ENCODE measurements around the gene USF2.
A peak's percentile ranks its signal among the peaks of the same experiment; 100 is the strongest.

Gene USF2

GRCh38 chr19:35267353-35267817 lies 1.4 kb upstream of the USF2 start:
- H3K18ac ChIP-seq (ENCODE audit: low read depth in 1 of 2, low read length in 2 of 2) = peak overlapping the region; percentile 71 to 89
- DNase-seq = peak; percentile 3
- peaks cover 30 to 38% of the 10 kb centered on the region in 2 experiments for H3K36me3 ChIP-seq (ENCODE audit: control insufficient read depth in 1 of 2, insufficient read depth in 2 of 2, low read depth in 1 of 2, low read length in 2 of 2)
- H3K27ac ChIP-seq (ENCODE audit: low read length, poor library complexity, severe bottlenecking) = peak overlapping the region; percentile 69
- H3K9me3 ChIP-seq (ENCODE audit: control insufficient read depth, low read length) = no peaks in the 10 kb centered on the region
- H2BK15ac ChIP-seq (ENCODE audit: low read depth, poor library complexity, severe bottlenecking) = no peak overlapping the region
- no peak overlapping the region for H2AFZ ChIP-seq (ENCODE audit: low read depth, low read length)
- H3K27me3 ChIP-seq (ENCODE audit: control insufficient read depth in 1 of 2, insufficient read depth in 1 of 2, low read length in 2 of 2) = peaks cover 1 to 3% of the 10 kb centered on the region in 2 experiments
- peak overlapping the region; percentile 80 for H4K91ac ChIP-seq (ENCODE audit: low read length)
- H3K4me3 ChIP-seq (ENCODE audit: insufficient read depth in 1 of 2, low read depth in 1 of 2, low read length in 2 of 2) = peak overlapping the region; percentile 70 to 90
- peak overlapping the region; percentile 89 for H3K9ac ChIP-seq (ENCODE audit: low read length)
- H3K79me1 ChIP-seq (replicated peaks; ENCODE audit: low read length, poor library complexity, severe bottlenecking) = peaks cover 32% of the 10 kb centered on the region
- H3K4me2 ChIP-seq (ENCODE audit: low read length, poor library complexity, severe bottlenecking) = peak overlapping the region; percentile 96
- peak overlapping the region; percentile 88 for H4K8ac ChIP-seq (ENCODE audit: low read length)
- H2BK5ac ChIP-seq (ENCODE audit: low read depth, low read length, poor library complexity, severe bottlenecking) = peak overlapping the region; percentile 47
- peak overlapping the region; percentile 99 for H3K4ac ChIP-seq (ENCODE audit: low read depth in 1 of 2, low read length in 2 of 2)
- H2AK5ac ChIP-seq (ENCODE audit: low read length, severe bottlenecking) = peak overlapping the region; percentile 79
- WGBS = 13% methylated on average over 21 of the region's 40 CpGs
- peak overlapping the region; percentile 0 to 97 for H3K23ac ChIP-seq (ENCODE audit: low read length in 2 of 2)
- peak overlapping the region in 1 of 2 experiments; percentile 93 for H3K14ac ChIP-seq (ENCODE audit: low read length in 2 of 2)
- H2BK12ac ChIP-seq (ENCODE audit: low read length in 2 of 2) = no peak overlapping the region
- peaks cover 27% of the 10 kb centered on the region for H3K4me1 ChIP-seq (ENCODE audit: control insufficient read depth, insufficient read depth, low read depth, low read length)
- peak overlapping the region; percentile 86 for H2BK120ac ChIP-seq (ENCODE audit: low read depth, low read length)

DNA sequence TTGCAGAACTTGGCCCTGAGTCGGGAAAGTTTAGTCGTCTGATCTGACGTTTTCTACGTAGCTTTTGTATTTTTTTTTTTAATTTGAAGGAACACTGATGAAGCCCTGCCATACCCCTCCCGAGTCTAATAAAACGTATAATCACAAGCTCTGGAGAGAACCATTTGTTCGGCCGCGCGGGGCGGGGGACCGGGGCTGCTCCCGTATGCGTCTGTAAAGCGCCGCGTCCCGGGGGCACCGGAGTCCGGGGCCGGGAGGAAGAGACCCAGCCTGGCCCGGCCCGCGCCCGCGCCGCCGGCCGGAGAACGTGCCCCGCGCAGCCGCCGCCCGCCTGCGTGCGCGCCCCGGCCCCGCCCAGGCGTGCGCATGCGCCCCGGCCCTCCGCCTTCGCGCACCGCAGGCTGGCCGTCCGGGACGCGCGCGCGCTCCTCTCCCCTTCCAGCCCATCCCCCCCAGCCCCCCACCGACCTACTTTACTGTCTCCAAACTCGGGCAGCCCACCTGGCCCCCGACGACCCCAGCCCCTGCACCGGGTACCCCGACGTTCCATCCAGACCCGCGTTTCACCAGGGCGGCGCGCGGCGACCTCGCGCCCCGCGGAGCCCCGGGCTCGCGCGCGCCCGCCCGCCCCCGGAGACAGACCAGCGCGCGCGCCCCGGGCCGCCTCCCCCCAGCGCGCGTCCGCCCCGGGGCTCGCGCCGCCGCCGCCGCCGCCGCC lies 785 bp upstream of the USF2 start:
- H3K23ac ChIP-seq (ENCODE audit: low read length in 2 of 2) = peak overlapping the region; percentile 0 to 97
- peak; percentile 63 for DNase-seq
- peaks cover 37% of the 10 kb centered on the region for H3K79me1 ChIP-seq (replicated peaks; ENCODE audit: low read length, poor library complexity, severe bottlenecking)
- H2AK5ac ChIP-seq (ENCODE audit: low read length, severe bottlenecking) = no peak overlapping the region
- H3K27ac ChIP-seq (ENCODE audit: low read length, poor library complexity, severe bottlenecking) = peak overlapping the region; percentile 77
- H3K27me3 ChIP-seq (ENCODE audit: control insufficient read depth in 1 of 2, insufficient read depth in 1 of 2, low read length in 2 of 2) = no peaks in the 10 kb centered on the region
- peak overlapping the region; percentile 86 for H2BK120ac ChIP-seq (ENCODE audit: low read depth, low read length)
- no peak overlapping the region for H2AFZ ChIP-seq (ENCODE audit: low read depth, low read length)
- H4K8ac ChIP-seq (ENCODE audit: low read length) = peak overlapping the region; percentile 88
- H3K18ac ChIP-seq (ENCODE audit: low read depth in 1 of 2, low read length in 2 of 2) = peak overlapping the region; percentile 71 to 89
- H3K4me2 ChIP-seq (ENCODE audit: low read length, poor library complexity, severe bottlenecking) = peak overlapping the region; percentile 96
- H3K9ac ChIP-seq (ENCODE audit: low read length) = peak overlapping the region; percentile 89
- H3K14ac ChIP-seq (ENCODE audit: low read length in 2 of 2) = peak overlapping the region in 1 of 2 experiments; percentile 93
- peak overlapping the region; percentile 74 for H4K91ac ChIP-seq (ENCODE audit: low read length)
- H3K36me3 ChIP-seq (ENCODE audit: control insufficient read depth in 1 of 2, insufficient read depth in 2 of 2, low read depth in 1 of 2, low read length in 2 of 2) = peaks cover 35 to 44% of the 10 kb centered on the region in 2 experiments
- H3K4ac ChIP-seq (ENCODE audit: low read depth in 1 of 2, low read length in 2 of 2) = peak overlapping the region; percentile 99
- H2BK5ac ChIP-seq (ENCODE audit: low read depth, low read length, poor library complexity, severe bottlenecking) = peak overlapping the region; percentile 96
- H3K9me3 ChIP-seq (ENCODE audit: control insufficient read depth, low read length) = no peaks in the 10 kb centered on the region
- peak overlapping the region in 1 of 2 experiments; percentile 24 for H2BK12ac ChIP-seq (ENCODE audit: low read length in 2 of 2)
- H3K4me1 ChIP-seq (ENCODE audit: control insufficient read depth, insufficient read depth, low read depth, low read length) = peaks cover 29% of the 10 kb centered on the region
- WGBS = under 1% methylated on average over 40 of the region's 100 CpGs
- no peak overlapping the region for H2BK15ac ChIP-seq (ENCODE audit: low read depth, poor library complexity, severe bottlenecking)
- H3K4me3 ChIP-seq (ENCODE audit: insufficient read depth in 1 of 2, low read depth in 1 of 2, low read length in 2 of 2) = peak overlapping the region; percentile 88 to 90

DNA sequence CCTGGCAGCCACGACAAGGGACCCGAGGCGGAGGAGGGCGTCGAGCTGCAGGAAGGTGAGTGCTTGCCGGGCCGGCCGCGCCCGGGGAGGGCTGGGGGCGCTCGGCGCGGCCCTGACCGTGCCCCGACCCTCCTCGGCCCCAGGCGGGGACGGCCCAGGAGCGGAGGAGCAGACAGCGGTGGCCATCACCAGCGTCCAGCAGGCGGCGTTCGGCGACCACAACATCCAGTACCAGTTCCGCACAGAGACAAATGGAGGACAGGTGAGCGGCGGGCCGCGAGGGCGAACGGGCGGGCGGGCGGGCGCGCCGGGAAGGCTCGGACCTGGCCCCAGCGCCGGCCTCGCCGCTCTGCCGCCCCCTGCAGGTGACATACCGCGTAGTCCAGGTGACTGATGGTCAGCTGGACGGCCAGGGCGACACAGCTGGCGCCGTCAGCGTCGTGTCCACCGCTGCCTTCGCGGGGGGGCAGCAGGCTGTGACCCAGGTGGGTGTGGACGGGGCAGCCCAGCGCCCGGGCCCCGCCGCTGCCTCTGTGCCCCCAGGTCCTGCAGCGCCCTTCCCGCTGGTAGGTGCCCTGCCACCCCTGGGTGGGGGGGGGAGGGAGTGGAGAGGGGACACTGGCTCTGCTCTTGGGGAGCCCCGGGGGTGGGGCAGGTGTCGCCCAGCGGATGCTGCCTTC lies 816 bp downstream of the USF2 start:
- Histone ChIP-seq H3K4me1 (ENCODE audit: control insufficient read depth, insufficient read depth, low read depth, low read length) (peaks cover 28% of the 10 kb centered on the region), H2BK12ac (ENCODE audit: low read length in 2 of 2) (peak overlapping the region in 1 of 2 experiments; percentile 64), H2AK5ac (ENCODE audit: low read length, severe bottlenecking) (no peak overlapping the region), H2BK5ac (ENCODE audit: low read depth, low read length, poor library complexity, severe bottlenecking) (peak overlapping the region; percentile 76), H3K4ac (ENCODE audit: low read depth in 1 of 2, low read length in 2 of 2) (peak overlapping the region; percentile 89 to 96), H3K4me2 (ENCODE audit: low read length, poor library complexity, severe bottlenecking) (peak overlapping the region; percentile 82), H3K27ac (ENCODE audit: low read length, poor library complexity, severe bottlenecking) (no peak overlapping the region), H2AFZ (ENCODE audit: low read depth, low read length) (peak overlapping the region; percentile 65), H3K79me1 (replicated peaks; ENCODE audit: low read length, poor library complexity, severe bottlenecking) (peaks cover 45% of the 10 kb centered on the region), H2BK15ac (ENCODE audit: low read depth, poor library complexity, severe bottlenecking) (peak overlapping the region; percentile 23), H3K23ac (ENCODE audit: low read length in 2 of 2) (peak overlapping the region in 1 of 2 experiments; percentile 47), H4K8ac (ENCODE audit: low read length) (peak overlapping the region; percentile 91), H3K9ac (ENCODE audit: low read length) (peak overlapping the region; percentile 70), H3K36me3 (ENCODE audit: control insufficient read depth in 1 of 2, insufficient read depth in 2 of 2, low read depth in 1 of 2, low read length in 2 of 2) (peaks cover 51 to 60% of the 10 kb centered on the region in 2 experiments), H3K4me3 (ENCODE audit: insufficient read depth in 1 of 2, low read depth in 1 of 2, low read length in 2 of 2) (peak overlapping the region; percentile 77 to 88), H2BK120ac (ENCODE audit: low read depth, low read length) (peak overlapping the region; percentile 91), H4K91ac (ENCODE audit: low read length) (peak overlapping the region; percentile 94), H3K18ac (ENCODE audit: low read depth in 1 of 2, low read length in 2 of 2) (peak overlapping the region; percentile 89 to 97), H3K14ac (ENCODE audit: low read length in 2 of 2) (peak overlapping the region in 1 of 2 experiments; percentile 96), H3K27me3 (ENCODE audit: control insufficient read depth in 1 of 2, insufficient read depth in 1 of 2, low read length in 2 of 2) (no peaks in the 10 kb centered on the region), H3K9me3 (ENCODE audit: control insufficient read depth, low read length) (no peaks in the 10 kb centered on the region)
- WGBS = 6% methylated on average over 45 of the region's 66 CpGs
- DNase-seq = peak; percentile 74

- no peak overlapping the region for H3K4me2 ChIP-seq (ENCODE audit: low read length, poor library complexity, severe bottlenecking)
- H3K4me3 ChIP-seq (ENCODE audit: insufficient read depth in 1 of 2, low read depth in 1 of 2, low read length in 2 of 2) = no peak overlapping the region
- H4K91ac ChIP-seq (ENCODE audit: low read length) = no peak overlapping the region
- no peak overlapping the region for H3K18ac ChIP-seq (ENCODE audit: low read depth in 1 of 2, low read length in 2 of 2)
- peaks cover 26% of the 10 kb centered on the region for H3K4me1 ChIP-seq (ENCODE audit: control insufficient read depth, insufficient read depth, low read depth, low read length)
- H3K27me3 ChIP-seq (ENCODE audit: control insufficient read depth in 1 of 2, insufficient read depth in 1 of 2, low read length in 2 of 2) = no peaks in the 10 kb centered on the region
- H2AK5ac ChIP-seq (ENCODE audit: low read length, severe bottlenecking) = no peak overlapping the region
- no peak overlapping the region for H2BK120ac ChIP-seq (ENCODE audit: low read depth, low read length)
- no peak overlapping the region for H2AFZ ChIP-seq (ENCODE audit: low read depth, low read length)
- H3K14ac ChIP-seq (ENCODE audit: low read length in 2 of 2) = peak overlapping the region in 1 of 2 experiments; percentile 39
- H2BK15ac ChIP-seq (ENCODE audit: low read depth, poor library complexity, severe bottlenecking) = no peak overlapping the region
- H2BK12ac ChIP-seq (ENCODE audit: low read length in 2 of 2) = peak overlapping the region in 1 of 2 experiments; percentile 15
- no peak for DNase-seq
- 94% methylated on average over 10 of the region's 16 CpGs for WGBS
- no peak overlapping the region for H2BK5ac ChIP-seq (ENCODE audit: low read depth, low read length, poor library complexity, severe bottlenecking)
- H3K27ac ChIP-seq (ENCODE audit: low read length, poor library complexity, severe bottlenecking) = no peak overlapping the region
- H3K4ac ChIP-seq (ENCODE audit: low read depth in 1 of 2, low read length in 2 of 2) = no peak overlapping the region
- peaks cover 55 to 60% of the 10 kb centered on the region in 2 experiments for H3K36me3 ChIP-seq (ENCODE audit: control insufficient read depth in 1 of 2, insufficient read depth in 2 of 2, low read depth in 1 of 2, low read length in 2 of 2)
- no peaks in the 10 kb centered on the region for H3K9me3 ChIP-seq (ENCODE audit: control insufficient read depth, low read length)
- no peak overlapping the region for H4K8ac ChIP-seq (ENCODE audit: low read length)
- peak overlapping the region; percentile 3 for H3K9ac ChIP-seq (ENCODE audit: low read length)
- H3K23ac ChIP-seq (ENCODE audit: low read length in 2 of 2) = no peak overlapping the region
- H3K79me1 ChIP-seq (replicated peaks; ENCODE audit: low read length, poor library complexity, severe bottlenecking) = peaks cover 47% of the 10 kb centered on the region
Observed at GRCh38 chr19:35270381-35270811, 1.6 kb downstream of the USF2 start.
